ENCODE data around the gene TMEM233.
"Not testable (repeated sequence)": the region's sequence is repeated elsewhere in the genome, so short reads cannot be mapped to it uniquely, and the experiment has no call there.

The TMEM233 gene

DNA sequence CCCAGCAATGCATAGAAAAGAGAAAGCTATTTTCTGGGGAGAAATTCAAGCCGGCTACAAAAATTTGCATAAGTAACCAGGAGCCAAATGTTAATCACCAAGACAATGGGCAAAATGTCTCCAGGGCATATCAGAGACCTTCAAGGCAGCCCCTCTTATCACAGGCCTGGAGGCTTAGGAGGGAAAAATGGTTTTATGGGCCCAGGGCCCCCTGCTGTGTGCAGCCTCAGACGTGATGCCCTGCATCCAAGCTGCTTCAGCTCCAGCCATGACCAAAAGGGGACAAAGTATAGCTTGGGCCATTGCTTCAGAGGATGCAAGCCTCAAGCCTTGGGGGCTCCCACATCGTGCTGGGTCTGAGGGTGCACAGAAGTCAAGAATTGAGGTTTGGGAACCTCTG, 15.8 kb downstream of the TMEM233 start:
- TF ChIP-seq, protein P1, sequence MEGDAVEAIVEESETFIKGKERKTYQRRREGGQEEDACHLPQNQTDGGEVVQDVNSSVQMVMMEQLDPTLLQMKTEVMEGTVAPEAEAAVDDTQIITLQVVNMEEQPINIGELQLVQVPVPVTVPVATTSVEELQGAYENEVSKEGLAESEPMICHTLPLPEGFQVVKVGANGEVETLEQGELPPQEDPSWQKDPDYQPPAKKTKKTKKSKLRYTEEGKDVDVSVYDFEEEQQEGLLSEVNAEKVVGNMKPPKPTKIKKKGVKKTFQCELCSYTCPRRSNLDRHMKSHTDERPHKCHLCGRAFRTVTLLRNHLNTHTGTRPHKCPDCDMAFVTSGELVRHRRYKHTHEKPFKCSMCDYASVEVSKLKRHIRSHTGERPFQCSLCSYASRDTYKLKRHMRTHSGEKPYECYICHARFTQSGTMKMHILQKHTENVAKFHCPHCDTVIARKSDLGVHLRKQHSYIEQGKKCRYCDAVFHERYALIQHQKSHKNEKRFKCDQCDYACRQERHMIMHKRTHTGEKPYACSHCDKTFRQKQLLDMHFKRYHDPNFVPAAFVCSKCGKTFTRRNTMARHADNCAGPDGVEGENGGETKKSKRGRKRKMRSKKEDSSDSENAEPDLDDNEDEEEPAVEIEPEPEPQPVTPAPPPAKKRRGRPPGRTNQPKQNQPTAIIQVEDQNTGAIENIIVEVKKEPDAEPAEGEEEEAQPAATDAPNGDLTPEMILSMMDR (conservative IDR thresholded peaks at IDR 0.05) = no peak
- no peak for TF ChIP-seq ZFX (IDR thresholded peaks at IDR 0.05)
- no peak overlapping the region for H3K27ac ChIP-seq

GRCh38 chr12:119613319-119613936, 19.9 kb downstream of the TMEM233 start:
- no peak overlapping the region for H3K27ac ChIP-seq
- no peak for TF ChIP-seq ZFX (IDR thresholded peaks at IDR 0.05)
- TF ChIP-seq, protein P1 (conservative IDR thresholded peaks at IDR 0.05) = no peak

DNA sequence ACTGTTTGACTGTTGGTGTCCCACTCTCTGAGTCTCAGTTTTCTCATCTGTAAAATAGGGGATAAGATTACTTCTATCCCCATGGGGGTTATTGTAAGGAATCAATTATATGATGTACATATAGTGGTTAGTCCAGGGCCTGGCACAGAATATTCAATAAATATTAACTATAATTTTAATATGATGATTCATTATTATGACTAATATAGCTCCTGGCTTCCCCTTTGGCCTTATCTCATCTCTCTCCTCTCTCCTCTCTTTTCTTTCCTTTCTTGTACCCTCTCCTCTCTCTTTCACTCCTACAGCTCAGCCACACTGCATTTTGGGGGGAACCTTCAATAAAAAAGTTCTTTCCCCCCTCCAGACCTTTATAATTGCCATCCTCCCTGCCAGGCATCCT, 21.1 kb downstream of the TMEM233 start:
- no peak overlapping the region for H3K27ac ChIP-seq

GRCh38 chr12:119615518-119616475, 22.2 kb downstream of the TMEM233 start:
- no peak overlapping the region for H3K27ac ChIP-seq
- TF ChIP-seq, protein P1 (conservative IDR thresholded peaks at IDR 0.05) = no peak
- TF ChIP-seq ZFX (IDR thresholded peaks at IDR 0.05) = no peak

More for the DNA sequence above, 21.1 kb downstream of the TMEM233 start:
- TF ChIP-seq, protein P1 (conservative IDR thresholded peaks at IDR 0.05) = no peak
- TF ChIP-seq ZFX (IDR thresholded peaks at IDR 0.05) = no peak

GRCh38 chr12:119618328-119618896, 24.8 kb downstream of the TMEM233 start:
- H3K27ac ChIP-seq = not testable (repeated sequence)

DNA sequence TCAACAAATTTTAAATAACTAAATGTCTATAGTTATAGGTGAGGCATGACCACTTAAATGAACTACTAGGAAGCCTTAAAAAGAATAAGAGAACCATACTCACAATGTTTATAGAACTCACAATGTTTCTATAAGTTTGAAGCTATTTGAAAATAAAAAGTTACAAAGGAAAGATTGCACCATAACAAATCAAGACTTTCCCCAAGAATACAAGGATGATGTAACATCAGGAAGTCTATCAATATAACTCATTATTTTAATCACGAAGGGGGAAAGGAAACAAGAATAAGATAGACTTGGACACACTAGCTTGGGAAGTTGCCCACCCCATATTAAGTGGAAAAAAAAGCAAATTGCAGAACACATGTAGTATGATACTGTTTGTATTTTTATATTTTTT, 26.9 kb downstream of the TMEM233 start:
- TF ChIP-seq, protein P1 (conservative IDR thresholded peaks at IDR 0.05) = no peak
- no peak for TF ChIP-seq ZFX (IDR thresholded peaks at IDR 0.05)
- H3K27ac ChIP-seq = no peak overlapping the region

- no peak for TF ChIP-seq ZFX (IDR thresholded peaks at IDR 0.05)
- TF ChIP-seq, protein P1 (conservative IDR thresholded peaks at IDR 0.05) = no peak
- no peak overlapping the region for H3K27ac ChIP-seq
These were observed 28.3 kb downstream of the TMEM233 start for GRCh38 chr12:119621878-119622277.
